ENCODE results near the gene GFER.
"Not testable (repeated sequence)": the region's sequence is repeated elsewhere in the genome, so short reads cannot be mapped to it uniquely, and the experiment has no call there.

The GFER gene

GRCh38 chr16:2027024-2028010, 43.3 kb downstream of the GFER start:
- no peak for DNase-seq (ENCODE audit: low read depth)

DNA sequence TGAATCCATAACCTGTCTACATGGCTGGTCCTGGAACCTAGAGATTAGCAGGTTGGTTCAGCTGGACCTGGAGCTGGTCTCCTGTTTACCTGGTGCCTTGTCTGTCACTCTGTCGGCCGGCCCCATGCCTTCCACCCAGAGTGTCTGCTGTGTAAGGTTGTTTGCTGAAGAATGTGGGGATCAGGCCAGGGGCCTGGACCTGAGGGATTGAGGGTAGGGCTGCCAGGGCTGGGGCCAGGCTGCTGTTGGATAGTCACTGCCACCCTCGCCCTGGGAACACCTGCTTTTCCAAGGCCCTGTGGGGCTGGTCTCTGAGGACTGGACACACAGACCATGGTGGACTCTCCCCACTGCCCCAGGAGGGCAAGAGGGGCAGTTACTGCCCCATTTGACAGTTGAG, 44.2 kb downstream of the GFER start:
- no peak for DNase-seq (ENCODE audit: low read depth)

GRCh38 chr16:2028620-2029220, 44.7 kb downstream of the GFER start:
- no peak for DNase-seq (ENCODE audit: low read depth)

- DNase-seq (ENCODE audit: low read depth), result no peak
Measured at GRCh38 chr16:2029350-2029749, 45.4 kb downstream of the GFER start.

- no peak for DNase-seq (ENCODE audit: low read depth)
Measured at GRCh38 chr16:2030036-2030435, 46.0 kb downstream of the GFER start.

DNA sequence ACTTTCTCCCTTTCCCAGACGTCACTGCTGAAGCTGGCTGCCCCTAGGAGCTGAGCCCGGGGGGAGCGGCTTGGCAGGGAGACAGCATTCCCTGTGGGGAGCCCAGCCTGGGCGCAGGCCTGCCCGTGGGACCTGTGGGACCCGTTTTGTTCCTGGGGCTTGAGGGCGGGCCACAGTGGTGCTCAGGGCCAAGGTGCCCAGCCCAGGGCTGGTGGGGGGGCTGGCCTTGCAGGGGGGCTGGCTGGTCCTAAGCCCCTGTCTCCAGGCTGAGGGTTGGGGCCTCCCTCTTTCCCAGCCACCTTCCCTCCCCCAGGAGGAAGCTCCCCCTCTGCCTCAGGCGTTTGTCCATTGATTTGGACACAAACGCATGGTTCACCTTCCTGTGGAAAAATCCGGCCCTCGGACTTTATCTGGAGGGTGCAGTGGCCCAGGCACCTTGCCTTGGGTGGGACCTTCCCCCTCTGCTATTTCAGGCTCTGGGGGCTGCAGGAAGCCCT, 47.1 kb downstream of the GFER start:
- DNase-seq (ENCODE audit: low read depth), result no peak

DNA sequence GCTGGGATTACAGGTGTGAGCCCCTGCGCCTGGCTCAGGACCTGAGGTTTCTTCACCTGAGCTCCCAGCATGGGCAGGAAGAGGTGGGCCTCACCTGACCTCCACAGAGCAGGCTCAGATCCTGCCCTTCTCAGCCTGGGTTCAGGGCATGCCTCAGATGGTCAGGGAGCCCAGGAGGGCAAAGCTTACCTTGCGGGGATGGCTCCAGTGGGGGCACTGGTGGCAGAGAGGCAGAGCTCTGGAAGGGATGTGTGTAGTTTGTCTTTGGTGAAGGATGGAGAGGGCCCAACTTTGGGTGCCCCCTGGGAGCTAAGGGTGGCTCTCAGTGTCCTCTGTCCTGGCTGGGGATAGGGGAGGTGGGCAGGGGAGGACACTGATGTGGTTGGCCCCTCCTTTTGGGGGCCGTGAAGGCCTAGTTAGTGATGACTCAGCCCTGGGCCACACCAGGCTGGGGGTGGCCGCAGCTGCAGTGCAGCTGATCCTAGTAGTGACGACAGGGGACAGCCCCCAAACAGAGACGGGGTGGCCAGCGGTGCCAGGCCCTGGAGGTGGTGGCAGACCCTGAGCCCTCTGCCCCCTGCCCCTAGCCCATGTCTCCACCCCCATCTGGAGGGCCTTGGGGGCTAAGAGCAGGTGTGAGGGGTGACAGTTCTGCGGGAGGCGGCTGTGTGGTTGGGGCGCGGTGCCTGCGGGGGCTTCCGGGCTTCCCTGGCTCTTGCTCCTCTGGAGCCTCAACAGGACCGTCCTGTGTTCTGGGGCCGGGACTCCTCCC, 48.5 kb downstream of the GFER start:
- no peak for DNase-seq (ENCODE audit: low read depth)

GRCh38 chr16:2033057-2033908, 49.3 kb downstream of the GFER start:
- DNase-seq (ENCODE audit: low read depth), result no peak

DNA sequence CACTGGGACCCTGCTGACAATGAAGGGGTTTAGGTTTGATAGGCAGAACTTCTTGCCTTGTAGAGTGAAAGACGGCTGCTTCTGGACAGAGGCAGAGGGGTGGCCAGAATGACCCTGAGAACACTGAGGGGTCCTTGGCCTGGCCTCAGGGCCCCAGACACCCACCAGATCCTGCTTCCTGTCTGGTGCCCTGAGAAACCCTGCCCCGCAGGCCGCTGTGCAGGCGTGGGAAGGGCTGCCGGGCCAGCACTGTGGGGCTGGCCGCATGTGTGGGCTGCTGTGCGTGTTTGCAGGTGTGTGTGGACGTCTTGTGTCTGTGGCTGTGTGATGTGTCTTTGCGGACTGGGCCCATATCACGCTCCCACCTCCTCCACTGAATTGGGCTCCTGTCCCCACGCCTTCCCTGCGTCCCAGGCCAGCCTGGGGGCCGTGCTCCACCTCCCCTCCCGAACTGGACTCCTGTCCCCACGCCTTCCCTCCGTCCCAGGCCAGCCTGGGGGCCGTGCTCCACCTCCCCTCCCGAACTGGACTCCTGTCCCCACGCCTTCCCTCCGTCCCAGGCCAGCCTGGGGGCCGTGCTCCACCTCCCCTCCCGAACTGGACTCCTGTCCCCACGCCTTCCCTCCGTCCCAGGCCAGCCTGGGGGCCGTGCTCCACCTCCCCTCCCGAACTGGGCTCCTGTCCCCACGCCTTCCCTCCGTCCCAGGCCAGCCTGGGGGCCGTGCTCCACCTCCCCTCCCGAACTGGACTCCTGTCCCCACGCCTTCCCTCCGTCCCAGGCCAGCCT, 50.1 kb downstream of the GFER start:
- DNase-seq (ENCODE audit: low read depth), result not testable (repeated sequence)

GRCh38 chr16:2034696-2035430, 50.9 kb downstream of the GFER start:
- DNase-seq (ENCODE audit: low read depth), result no peak

- no peak for DNase-seq (ENCODE audit: low read depth)
Measured at GRCh38 chr16:2035431-2036199, 51.6 kb downstream of the GFER start.

DNA sequence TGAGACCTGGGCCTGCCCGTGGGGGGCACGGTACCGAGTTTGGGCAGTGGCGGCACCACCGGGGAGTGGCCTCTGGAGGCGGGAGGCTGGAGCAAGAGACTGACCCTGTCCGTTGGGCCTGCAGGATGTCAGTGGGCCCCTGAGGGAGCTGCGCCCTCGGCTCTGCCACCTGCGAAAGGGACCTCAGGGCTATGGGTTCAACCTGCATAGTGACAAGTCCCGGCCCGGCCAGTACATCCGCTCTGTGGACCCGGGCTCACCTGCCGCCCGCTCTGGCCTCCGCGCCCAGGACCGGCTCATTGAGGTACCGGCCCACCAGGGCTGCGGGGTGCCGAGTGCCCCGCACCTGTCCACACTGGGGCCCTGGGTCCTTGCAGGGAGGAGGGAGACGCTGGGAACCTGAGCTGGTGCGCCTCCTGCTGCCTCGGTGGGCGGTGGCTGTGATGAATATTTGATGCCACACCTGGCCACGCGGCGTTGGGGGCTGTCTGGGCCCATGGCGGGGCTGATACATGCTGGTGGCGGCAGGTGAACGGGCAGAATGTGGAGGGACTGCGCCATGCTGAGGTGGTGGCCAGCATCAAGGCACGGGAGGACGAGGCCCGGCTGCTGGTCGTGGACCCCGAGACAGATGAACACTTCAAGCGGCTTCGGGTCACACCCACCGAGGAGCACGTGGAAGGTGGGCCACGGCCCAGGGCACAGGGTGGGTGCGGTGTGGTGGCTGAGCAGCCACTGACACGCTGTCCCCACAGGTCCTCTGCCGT, 52.4 kb downstream of the GFER start:
- DNase-seq (ENCODE audit: low read depth), result no peak

DNA sequence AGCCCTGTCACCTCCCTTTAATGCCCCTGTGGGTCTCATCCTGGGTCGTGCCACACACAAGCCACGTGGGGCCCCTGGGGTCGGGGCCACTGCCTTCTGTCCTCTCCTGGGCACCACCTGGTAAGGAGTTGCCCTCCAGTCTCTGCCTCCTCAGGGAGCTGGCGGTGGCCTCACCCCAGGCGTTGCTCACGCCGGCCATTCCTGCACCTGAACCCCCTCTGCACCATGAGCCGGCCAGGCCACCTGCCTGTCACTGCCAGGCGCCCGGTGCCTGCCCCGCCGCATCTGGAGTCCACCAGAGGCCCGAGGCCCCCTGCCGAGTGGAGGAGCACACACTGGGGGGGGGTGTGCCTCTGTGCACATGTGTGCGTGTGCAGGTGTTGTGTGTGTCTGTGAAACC, 53.1 kb downstream of the GFER start:
- DNase-seq (ENCODE audit: low read depth), result no peak
